Nephron (organoid): ENCODE results near the gene GAL.

Experiments used
- H3K27ac Mint-ChIP-seq, 3 experiments: 2 replicates each; pipeline ENCODE4 v1.8.0; 2020; ENCODE audit warnings: mixed read lengths in 3 of 3, mild to moderate bottlenecking in 2 of 3, moderate library complexity in 1 of 3
- H3K27me3 Mint-ChIP-seq: 2 replicates; pipeline ENCODE4 v1.8.0; 2021; ENCODE audit warnings: low read depth, mild to moderate bottlenecking, moderate library complexity, mixed read lengths
- H3K36me3 Mint-ChIP-seq: 2 replicates; pipeline ENCODE4 v1.8.0; 2020; ENCODE audit warnings: low read depth, mixed read lengths
- H3K4me1 Mint-ChIP-seq: 2 replicates; pipeline ENCODE4 v1.8.0; 2020; ENCODE audit warnings: mixed read lengths
- H3K4me3 Mint-ChIP-seq, 3 experiments: 2 replicates each; pipeline ENCODE4 v1.8.0; 2020; ENCODE audit warnings: mild to moderate bottlenecking in 3 of 3, mixed read lengths in 3 of 3, moderate library complexity in 2 of 3
- H3K9me3 Mint-ChIP-seq: 2 replicates; pipeline ENCODE4 v1.8.0; 2020; ENCODE audit warnings: mixed read lengths
- TF ChIP-seq, protein P1 (sequence below), 3 experiments: fragments of 200-600 bp; sonication (generic); IDR thresholded peaks; one replicate each; pipeline ENCODE4 v1.5.0; 2021; ENCODE audit warnings: antibody characterized with exemption in 3 of 3; ENCODE audit not compliant: unreplicated experiment in 3 of 3

Gene GAL

DNA sequence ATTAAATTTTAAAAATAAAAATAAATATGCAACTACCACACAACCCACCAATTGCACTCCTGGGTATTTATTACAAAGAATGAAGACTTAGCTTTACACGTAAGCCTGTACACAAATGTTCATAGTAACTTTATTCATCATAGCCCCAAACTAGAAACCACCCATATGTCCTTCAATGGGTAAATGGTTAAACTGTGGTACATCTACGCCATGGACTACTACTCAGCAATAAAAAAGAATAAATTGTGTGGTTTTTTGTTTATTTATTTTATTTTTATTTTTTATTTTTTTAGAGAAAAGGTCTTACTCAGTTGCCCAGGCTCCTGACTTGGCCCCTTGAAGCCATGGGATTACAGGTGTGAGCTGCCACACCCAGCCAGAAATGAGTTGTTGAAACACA lies 14.6 kb downstream of the GAL start:
- no peak overlapping the region for H3K27ac Mint-ChIP-seq
- no peak overlapping the region for H3K4me3 Mint-ChIP-seq
- H3K27me3 Mint-ChIP-seq, result peaks cover 34% of the 10 kb centered on the region
- peaks cover 12% of the 10 kb centered on the region for H3K9me3 Mint-ChIP-seq
- no peaks in the 10 kb centered on the region for H3K36me3 Mint-ChIP-seq
- TF ChIP-seq, protein P1, sequence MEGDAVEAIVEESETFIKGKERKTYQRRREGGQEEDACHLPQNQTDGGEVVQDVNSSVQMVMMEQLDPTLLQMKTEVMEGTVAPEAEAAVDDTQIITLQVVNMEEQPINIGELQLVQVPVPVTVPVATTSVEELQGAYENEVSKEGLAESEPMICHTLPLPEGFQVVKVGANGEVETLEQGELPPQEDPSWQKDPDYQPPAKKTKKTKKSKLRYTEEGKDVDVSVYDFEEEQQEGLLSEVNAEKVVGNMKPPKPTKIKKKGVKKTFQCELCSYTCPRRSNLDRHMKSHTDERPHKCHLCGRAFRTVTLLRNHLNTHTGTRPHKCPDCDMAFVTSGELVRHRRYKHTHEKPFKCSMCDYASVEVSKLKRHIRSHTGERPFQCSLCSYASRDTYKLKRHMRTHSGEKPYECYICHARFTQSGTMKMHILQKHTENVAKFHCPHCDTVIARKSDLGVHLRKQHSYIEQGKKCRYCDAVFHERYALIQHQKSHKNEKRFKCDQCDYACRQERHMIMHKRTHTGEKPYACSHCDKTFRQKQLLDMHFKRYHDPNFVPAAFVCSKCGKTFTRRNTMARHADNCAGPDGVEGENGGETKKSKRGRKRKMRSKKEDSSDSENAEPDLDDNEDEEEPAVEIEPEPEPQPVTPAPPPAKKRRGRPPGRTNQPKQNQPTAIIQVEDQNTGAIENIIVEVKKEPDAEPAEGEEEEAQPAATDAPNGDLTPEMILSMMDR (IDR thresholded peaks at IDR 0.05; ENCODE audit: unreplicated experiment in 3 of 3), result no peak
- no peaks in the 10 kb centered on the region for H3K4me1 Mint-ChIP-seq

DNA sequence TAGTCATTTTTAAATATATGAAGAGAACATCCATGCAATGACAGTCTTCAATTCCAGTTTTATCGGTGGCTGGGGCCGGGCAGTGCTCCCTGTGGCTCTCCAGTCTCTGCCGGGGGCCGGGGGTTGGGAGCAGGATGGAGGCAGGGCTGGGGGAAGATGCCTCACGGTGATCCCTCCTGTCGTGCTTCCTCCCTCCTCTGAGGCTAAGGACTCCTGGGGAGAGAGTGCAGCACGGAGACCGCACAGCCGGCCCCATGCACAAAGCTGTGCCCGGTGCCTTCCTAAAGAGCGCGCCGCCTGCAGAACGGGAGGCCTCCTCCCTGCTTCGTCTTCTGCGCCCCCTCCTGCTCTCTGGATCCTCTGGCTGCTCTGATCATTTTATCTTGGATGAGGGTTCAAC lies 20.5 kb downstream of the GAL start:
- Mint-ChIP-seq H3K36me3 (no peaks in the 10 kb centered on the region), H3K4me3 (peak overlapping the region; percentile 17 to 48 (median 20)), H3K27ac (no peak overlapping the region), H3K27me3 (peaks cover 18% of the 10 kb centered on the region), H3K9me3 (peaks cover 5% of the 10 kb centered on the region), H3K4me1 (peaks cover 5% of the 10 kb centered on the region)
- TF ChIP-seq, protein P1 (IDR thresholded peaks at IDR 0.05; ENCODE audit: unreplicated experiment in 3 of 3), result no peak

DNA sequence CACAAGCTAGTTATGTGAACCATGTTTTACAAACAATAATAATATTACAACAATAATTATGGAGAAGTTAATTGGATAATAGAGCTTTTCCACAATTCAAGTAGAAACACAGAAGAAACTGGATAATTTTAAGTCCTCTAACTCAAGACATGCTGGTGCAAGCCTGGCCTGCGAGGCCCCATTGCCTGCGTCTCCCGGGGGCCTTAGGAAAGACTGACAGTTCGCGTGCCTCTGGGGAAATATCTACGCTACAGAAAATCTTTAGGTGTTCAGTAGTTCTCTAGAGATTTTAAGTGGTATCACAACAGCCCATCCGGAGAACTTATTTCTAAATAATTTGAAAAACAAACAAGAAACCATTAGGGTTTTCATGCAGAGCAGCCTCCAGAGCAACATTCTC lies 23.2 kb downstream of the GAL start:
- H3K4me3 Mint-ChIP-seq, result no peak overlapping the region
- peaks cover 5% of the 10 kb centered on the region for H3K4me1 Mint-ChIP-seq
- peaks cover 19% of the 10 kb centered on the region for H3K27me3 Mint-ChIP-seq
- no peaks in the 10 kb centered on the region for H3K9me3 Mint-ChIP-seq
- H3K27ac Mint-ChIP-seq, result no peak overlapping the region
- TF ChIP-seq, protein P1 (IDR thresholded peaks at IDR 0.05; ENCODE audit: unreplicated experiment in 3 of 3), result no peak
- H3K36me3 Mint-ChIP-seq, result no peaks in the 10 kb centered on the region

DNA sequence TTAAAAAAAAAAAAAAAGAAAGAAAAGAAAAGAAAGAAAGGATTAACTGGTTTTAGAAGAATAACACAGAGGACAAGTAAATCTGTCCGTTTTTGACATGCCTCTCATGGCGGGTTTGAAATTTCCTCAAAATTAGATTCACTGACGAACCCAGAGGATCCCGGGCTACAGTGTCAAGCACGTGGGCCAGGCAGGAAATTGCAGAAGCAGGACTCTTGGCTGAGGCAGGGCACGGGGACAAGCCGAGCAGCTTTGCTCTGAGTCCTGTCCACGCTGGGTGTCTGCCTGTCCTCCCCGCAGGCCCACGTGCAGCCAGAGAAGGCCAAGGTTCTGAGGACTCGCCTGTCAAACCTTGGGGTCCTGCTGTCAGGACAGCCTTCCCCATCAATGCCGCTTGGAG lies 24.7 kb downstream of the GAL start:
- Mint-ChIP-seq H3K9me3 (no peaks in the 10 kb centered on the region), H3K4me1 (peaks cover 8% of the 10 kb centered on the region), H3K4me3 (no peak overlapping the region), H3K27me3 (peaks cover 24% of the 10 kb centered on the region), H3K27ac (no peak overlapping the region), H3K36me3 (no peaks in the 10 kb centered on the region)
- TF ChIP-seq, protein P1 (IDR thresholded peaks at IDR 0.05; ENCODE audit: unreplicated experiment in 3 of 3), result no peak

DNA sequence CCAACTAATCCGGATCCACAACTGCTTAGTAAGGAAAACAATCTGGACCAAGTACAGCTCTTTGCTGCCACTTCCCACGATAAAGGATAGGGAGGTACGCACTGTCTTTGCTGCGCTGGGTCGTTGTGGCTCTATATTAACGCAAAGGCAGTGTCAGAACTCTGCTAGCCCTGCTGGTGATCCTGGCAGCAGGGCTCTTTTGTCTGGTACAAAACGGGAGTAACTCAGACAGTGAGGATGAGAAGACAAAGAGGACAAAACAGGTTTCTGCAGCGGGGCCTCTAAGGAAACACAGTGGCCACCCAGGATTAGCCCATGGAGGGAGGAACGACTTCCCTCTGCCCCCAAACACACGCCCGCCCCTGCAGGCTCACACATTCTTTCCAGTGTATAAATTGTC lies 26.1 kb downstream of the GAL start:
- TF ChIP-seq, protein P1 (IDR thresholded peaks at IDR 0.05; ENCODE audit: unreplicated experiment in 3 of 3), result no peak
- H3K36me3 Mint-ChIP-seq, result no peaks in the 10 kb centered on the region

DNA sequence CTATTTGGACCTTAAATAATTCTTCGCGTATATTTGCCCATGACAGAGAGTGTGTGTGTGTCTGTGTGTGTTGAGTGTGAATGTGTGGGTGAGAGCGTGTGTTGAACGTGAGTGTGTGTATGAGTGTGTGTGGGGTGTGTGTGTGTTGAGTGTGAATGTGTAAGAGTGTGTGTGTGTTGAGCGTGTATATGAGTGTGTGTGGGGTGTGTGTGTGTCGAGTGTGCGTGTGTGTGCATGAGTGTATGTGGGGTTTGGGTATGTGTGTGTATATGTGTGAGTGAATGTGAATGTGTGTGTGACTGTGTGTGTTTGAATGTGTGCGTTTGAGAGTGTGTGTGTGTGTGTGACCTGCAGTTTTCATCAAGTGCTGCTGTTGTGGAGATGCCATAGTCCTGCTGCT lies 26.8 kb downstream of the GAL start:
- H3K36me3 Mint-ChIP-seq, result no peaks in the 10 kb centered on the region
- H3K4me1 Mint-ChIP-seq, result peaks cover 4% of the 10 kb centered on the region
- H3K27me3 Mint-ChIP-seq, result peaks cover 19% of the 10 kb centered on the region
- H3K27ac Mint-ChIP-seq, result no peak overlapping the region
- TF ChIP-seq, protein P1 (IDR thresholded peaks at IDR 0.05; ENCODE audit: unreplicated experiment in 3 of 3), result no peak
- H3K9me3 Mint-ChIP-seq, result no peaks in the 10 kb centered on the region
- no peak overlapping the region for H3K4me3 Mint-ChIP-seq

More for the DNA sequence above, 26.1 kb downstream of the GAL start:
- Mint-ChIP-seq H3K9me3 (no peaks in the 10 kb centered on the region), H3K27ac (no peak overlapping the region), H3K27me3 (peaks cover 25% of the 10 kb centered on the region), H3K4me3 (no peak overlapping the region), H3K4me1 (peaks cover 4% of the 10 kb centered on the region)
